Ascending aorta (tissue), 2 donors: ENCODE results near the gene TAX1BP3. TPM values are rescaled to one million over a fixed set of nuclear protein-coding genes. Genes with fewer than 3 reads are reported as not detected.

Experiments used
- DNase-seq, 2 donors: peaks; one replicate each; pipeline ENCODE4 v3.0.0-alpha.2; 2019; ENCODE audit warnings: low spot score in 2 of 2
- H3K27ac ChIP-seq, 2 donors: fragments of 200-600 bp; sonication (generic); one replicate each; pipeline ENCODE4 v1.5.1; 2016 to 2017; ENCODE audit warnings: mild to moderate bottlenecking in 1 of 2
- H3K27me3 ChIP-seq: fragments of 200-600 bp; sonication (generic); one replicate; pipeline ENCODE4 v1.5.1; 2017
- H3K36me3 ChIP-seq, 2 donors: fragments of 200-600 bp; sonication (generic); one replicate each; pipeline ENCODE4 v1.5.1; 2016
- H3K4me1 ChIP-seq, 2 donors: fragments of 200-600 bp; sonication (generic); one replicate each; pipeline ENCODE4 v1.5.1; 2016 to 2017; ENCODE audit warnings: mild to moderate bottlenecking in 1 of 2
- H3K4me3 ChIP-seq, 2 donors: fragments of 200-600 bp; sonication (generic); one replicate each; pipeline ENCODE4 v1.5.1; 2016 to 2017; ENCODE audit warnings: mild to moderate bottlenecking in 1 of 2
- H3K9me3 ChIP-seq, 2 donors: fragments of 200-600 bp; sonication (generic); one replicate each; pipeline ENCODE4 v1.5.1; 2016
- intact Hi-C: fragments of 100-400 bp; cut with DNase I; formaldehyde crosslinking; loops from one replicate; pipeline ENCODE4 v1.15.1; 2023
- total RNA-seq: library from RNA; depleted of rRNA; stranded (reverse); fragments of >200 nt; gene quantifications from one replicate; pipeline ENCODE4 v1.1.0, GENCODE V29; 2016
- TF ChIP-seq, protein P1 (sequence below), 3 experiments: fragments of 200-600 bp in 2 of 3; fragments of 450-650 bp in 1 of 3; sonication (generic) in 2 of 3; IDR thresholded peaks; one replicate each; pipeline ENCODE4 v1.5.1; 2016 to 2019; ENCODE audit warnings: antibody characterized with exemption in 3 of 3, mild to moderate bottlenecking in 1 of 3, moderate library complexity in 1 of 3

Gene TAX1BP3
- total RNA-seq, 1 donor from 2014 or later = 165 TPM

DNA sequence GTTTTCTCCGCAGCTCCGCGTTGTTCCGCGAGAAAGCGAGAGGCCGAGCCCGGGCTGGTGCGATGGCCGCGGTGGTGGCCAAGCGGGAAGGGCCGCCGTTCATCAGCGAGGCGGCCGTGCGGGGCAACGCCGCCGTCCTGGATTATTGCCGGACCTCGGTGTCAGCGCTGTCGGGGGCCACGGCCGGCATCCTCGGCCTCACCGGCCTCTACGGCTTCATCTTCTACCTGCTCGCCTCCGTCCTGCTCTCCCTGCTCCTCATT, 638 bp upstream of the TAX1BP3 start:
- peak overlapping the region; percentile 86 to 99 for H3K4me3 ChIP-seq
- peak overlapping the region; percentile 97 to 98 for H3K27ac ChIP-seq
- H3K27me3 ChIP-seq = no peaks in the 10 kb centered on the region
- peaks cover 8 to 10% of the 10 kb centered on the region in 2 donors for H3K36me3 ChIP-seq
- TF ChIP-seq, protein P1, sequence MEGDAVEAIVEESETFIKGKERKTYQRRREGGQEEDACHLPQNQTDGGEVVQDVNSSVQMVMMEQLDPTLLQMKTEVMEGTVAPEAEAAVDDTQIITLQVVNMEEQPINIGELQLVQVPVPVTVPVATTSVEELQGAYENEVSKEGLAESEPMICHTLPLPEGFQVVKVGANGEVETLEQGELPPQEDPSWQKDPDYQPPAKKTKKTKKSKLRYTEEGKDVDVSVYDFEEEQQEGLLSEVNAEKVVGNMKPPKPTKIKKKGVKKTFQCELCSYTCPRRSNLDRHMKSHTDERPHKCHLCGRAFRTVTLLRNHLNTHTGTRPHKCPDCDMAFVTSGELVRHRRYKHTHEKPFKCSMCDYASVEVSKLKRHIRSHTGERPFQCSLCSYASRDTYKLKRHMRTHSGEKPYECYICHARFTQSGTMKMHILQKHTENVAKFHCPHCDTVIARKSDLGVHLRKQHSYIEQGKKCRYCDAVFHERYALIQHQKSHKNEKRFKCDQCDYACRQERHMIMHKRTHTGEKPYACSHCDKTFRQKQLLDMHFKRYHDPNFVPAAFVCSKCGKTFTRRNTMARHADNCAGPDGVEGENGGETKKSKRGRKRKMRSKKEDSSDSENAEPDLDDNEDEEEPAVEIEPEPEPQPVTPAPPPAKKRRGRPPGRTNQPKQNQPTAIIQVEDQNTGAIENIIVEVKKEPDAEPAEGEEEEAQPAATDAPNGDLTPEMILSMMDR (IDR thresholded peaks at IDR 0.05) = no peak
- intact Hi-C loops = loop anchor here (10.0 kb wide), 3 partner anchors 176 to 1274 kb away; partner anchors contain the start of gene NCBP3
- no peak for DNase-seq
- no peaks in the 10 kb centered on the region for H3K9me3 ChIP-seq
- H3K4me1 ChIP-seq = peaks cover 12 to 16% of the 10 kb centered on the region in 2 donors

DNA sequence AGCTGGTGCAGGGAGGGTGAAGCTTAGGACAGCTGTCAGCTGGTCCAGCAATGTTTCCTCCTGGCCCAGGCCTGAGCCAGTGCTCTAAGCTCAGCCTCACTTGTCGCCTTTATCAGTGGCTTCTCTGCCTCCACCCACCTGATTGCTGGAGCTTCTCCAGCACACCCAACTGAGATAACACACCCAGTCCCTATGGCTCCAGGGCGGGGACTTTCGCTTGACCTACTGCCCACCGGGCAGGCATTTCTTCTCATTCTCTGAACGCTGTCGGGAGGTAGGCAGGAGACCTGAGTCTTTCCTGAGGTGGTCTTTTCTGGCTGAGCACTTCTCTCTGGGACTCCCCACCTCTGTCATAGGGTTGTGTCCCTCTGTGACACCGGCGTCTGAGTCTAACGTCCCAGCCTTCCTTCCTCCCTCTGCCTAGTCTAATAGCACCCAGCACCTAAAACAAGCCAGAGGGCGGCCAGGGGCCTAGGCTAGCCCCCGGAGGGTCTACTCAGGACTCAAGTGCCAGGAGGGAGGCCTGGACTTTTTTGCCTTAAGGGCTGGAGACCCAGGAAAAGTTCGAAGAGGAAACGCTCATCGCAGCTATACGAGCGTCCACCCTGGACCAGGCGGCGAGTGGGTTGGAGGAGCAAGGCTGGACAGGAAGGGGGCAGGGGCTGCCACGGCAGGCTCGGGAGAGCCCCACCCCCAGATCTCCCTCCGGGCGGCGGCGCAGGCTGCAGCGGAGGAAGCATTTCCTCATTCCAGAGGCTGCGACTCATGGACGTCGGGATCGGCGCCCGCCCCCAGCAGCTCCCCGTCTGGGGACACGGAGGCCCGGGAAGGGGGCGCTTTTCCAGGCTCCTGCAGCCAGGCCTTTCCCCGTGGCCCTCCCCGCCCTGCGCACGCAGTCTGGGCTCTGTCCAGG, 756 bp downstream of the TAX1BP3 start:
- Histone ChIP-seq H3K4me3 (peak overlapping the region; percentile 86 to 99), H3K4me1 (peaks cover 12 to 16% of the 10 kb centered on the region in 2 donors), H3K27ac (peak overlapping the region; percentile 97 to 98), H3K9me3 (no peaks in the 10 kb centered on the region), H3K27me3 (no peaks in the 10 kb centered on the region), H3K36me3 (peaks cover 22% of the 10 kb centered on the region in 2 donors)
- TF ChIP-seq, protein P1 (IDR thresholded peaks at IDR 0.05) = peak in 1 of 3 experiments; percentile 3
- intact Hi-C loops = loop anchor here (1.0 to 10.0 kb wide), 5 partner anchors 31 to 1273 kb away; partner anchors contain the start of genes CTNS, HASPIN, NCBP3 and SHPK
- DNase-seq = peak; percentile 41 to 94

DNA sequence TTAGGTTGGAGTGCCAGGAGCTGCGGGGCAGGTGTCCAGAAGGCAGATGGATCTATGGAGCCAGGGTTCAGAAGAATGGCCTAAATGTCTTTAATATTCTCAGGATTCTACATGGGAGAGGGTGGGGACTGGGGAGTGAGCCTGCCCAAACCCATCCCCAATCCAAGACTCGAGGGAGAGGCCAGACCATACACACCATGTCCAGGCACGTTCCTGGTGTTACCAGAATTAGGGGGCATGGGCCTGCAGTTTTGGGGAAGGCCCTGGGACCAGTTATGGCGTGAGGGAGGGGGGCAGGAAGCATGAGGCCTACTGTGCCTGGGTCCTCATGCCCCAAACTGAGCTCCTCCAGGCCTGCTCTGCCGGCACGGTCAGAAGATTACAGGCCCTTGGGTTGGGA, 1.9 kb downstream of the TAX1BP3 start:
- TF ChIP-seq, protein P1 (IDR thresholded peaks at IDR 0.05) = no peak
- H3K4me1 ChIP-seq = peaks cover 12 to 16% of the 10 kb centered on the region in 2 donors
- no peak for DNase-seq
- intact Hi-C loops = loop anchor here (10.0 kb wide), 3 partner anchors 178 to 1272 kb away; partner anchors contain the start of gene NCBP3
- no peaks in the 10 kb centered on the region for H3K9me3 ChIP-seq
- peaks cover 22 to 32% of the 10 kb centered on the region in 2 donors for H3K36me3 ChIP-seq
- H3K27ac ChIP-seq = peak overlapping the region in 1 of 2 donors; percentile 98
- H3K27me3 ChIP-seq = no peaks in the 10 kb centered on the region
- H3K4me3 ChIP-seq = peak overlapping the region in 1 of 2 donors; percentile 99

DNA sequence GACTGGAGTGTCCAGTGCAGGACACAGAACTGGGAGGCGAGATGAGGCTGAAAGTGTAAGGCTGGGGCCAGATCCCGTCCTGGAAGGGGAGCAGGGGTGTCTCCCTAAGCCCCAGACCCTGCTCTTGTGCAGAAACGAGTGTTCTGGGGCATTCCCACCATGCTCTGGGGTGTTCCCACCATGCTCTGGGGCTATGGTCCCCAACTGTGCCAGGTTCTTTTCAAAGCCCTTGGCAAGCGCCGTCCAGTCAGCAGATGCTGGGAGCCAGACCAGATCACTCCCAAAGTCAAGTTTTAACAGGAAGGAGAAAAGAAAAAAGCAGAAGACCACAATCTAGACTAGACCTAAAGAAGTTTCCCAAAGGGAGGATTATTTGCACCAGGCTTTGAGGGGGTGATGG, 2.5 kb downstream of the TAX1BP3 start:
- Histone ChIP-seq H3K27ac (no peak overlapping the region), H3K27me3 (no peaks in the 10 kb centered on the region), H3K36me3 (peaks cover 22 to 35% of the 10 kb centered on the region in 2 donors), H3K4me1 (peaks cover 12 to 16% of the 10 kb centered on the region in 2 donors), H3K4me3 (no peak overlapping the region), H3K9me3 (no peaks in the 10 kb centered on the region)
- TF ChIP-seq, protein P1 (IDR thresholded peaks at IDR 0.05) = no peak
- DNase-seq = no peak
- intact Hi-C loops = loop anchor here (10.0 kb wide), 3 partner anchors 179 to 1271 kb away; partner anchors contain the start of gene NCBP3

DNA sequence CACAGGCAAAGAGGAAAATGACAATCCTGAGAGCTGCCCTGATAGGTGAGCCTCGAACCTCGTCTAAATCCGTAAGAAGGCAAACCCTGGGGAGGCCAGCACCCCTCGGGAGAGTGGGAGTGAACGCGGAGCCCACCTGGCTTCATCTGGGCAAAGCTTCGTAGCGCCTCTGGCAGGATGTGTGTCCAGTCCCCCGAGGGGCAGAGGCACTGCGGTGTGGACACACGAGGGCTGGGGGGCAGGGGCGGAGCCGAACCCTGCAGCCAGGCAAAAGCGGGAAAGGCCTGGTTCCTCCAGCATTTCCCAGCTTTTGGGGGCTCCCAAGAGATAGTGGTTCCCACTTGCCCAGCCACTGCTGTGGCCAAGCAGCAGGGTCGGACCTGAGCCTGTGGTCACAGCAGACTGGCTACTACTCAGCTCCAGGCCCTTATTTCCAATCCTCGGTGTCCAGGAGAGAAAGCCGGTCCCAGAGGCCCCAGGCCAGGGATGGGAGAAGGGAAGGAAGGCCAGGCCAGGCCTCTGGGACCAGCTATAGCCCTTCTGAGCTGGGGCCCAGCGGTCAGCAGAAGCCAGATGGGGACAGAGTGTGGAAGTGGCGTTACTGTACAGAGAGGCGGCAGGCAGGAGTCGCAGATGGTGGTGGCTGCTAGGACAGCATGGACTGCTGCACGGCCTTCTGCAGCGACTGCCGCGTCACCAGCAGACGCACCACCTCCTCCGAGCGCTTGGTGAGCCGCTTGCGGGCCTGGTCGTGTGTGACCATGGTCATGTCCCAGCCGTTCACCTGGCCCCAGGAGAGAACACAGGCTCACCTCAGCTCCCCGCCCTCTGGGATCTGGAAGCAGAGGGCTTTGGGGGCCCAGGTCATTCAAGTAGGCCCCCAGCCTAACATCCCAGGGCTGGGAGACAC, 5.0 kb downstream of the TAX1BP3 start:
- no peak overlapping the region for H3K4me3 ChIP-seq
- intact Hi-C loops = loop anchor here (10.0 kb wide), 3 partner anchors 181 to 1269 kb away; partner anchors contain the start of gene NCBP3

More for the DNA sequence above, 5.0 kb downstream of the TAX1BP3 start:
- Histone ChIP-seq H3K27me3 (no peaks in the 10 kb centered on the region), H3K27ac (no peak overlapping the region), H3K36me3 (peaks cover 22 to 35% of the 10 kb centered on the region in 2 donors), H3K4me1 (peaks cover 12 to 26% of the 10 kb centered on the region in 2 donors), H3K9me3 (no peaks in the 10 kb centered on the region)
- TF ChIP-seq, protein P1 (IDR thresholded peaks at IDR 0.05) = no peak
- DNase-seq = no peak
